ENCODE results near the gene CWF19L2. TPM values are rescaled to one million over a fixed set of nuclear protein-coding genes. Genes with fewer than 3 reads are reported as not detected.

CWF19L2 gene
- total RNA-seq (2014; rRNA removed; shearing (Covaris generic)): 13.4 and 20.6 TPM in 2 replicates
- 19.6 and 21.4 TPM in 2 replicates for total RNA-seq (2022)
- Bru-seq, nascent RNA: percentile 83 among the genes with signal in this experiment
- percentile 64 among the genes with signal in this experiment for BruChase-seq, experiment 1, labeled RNA remaining after a 6-hour chase
- percentile 69 among the genes with signal in this experiment for BruChase-seq, experiment 2, labeled RNA remaining after a 2-hour chase
- long read RNA-seq, transcript CWF19L2-201 (18 exons, 3,278 nt): major isoform, 53 of 76 reads
- long read RNA-seq, partial matches to known transcripts: 11 of 76 reads
- long read RNA-seq, other reads (novel, unspliced or antisense): 12 of 76 reads

DNA sequence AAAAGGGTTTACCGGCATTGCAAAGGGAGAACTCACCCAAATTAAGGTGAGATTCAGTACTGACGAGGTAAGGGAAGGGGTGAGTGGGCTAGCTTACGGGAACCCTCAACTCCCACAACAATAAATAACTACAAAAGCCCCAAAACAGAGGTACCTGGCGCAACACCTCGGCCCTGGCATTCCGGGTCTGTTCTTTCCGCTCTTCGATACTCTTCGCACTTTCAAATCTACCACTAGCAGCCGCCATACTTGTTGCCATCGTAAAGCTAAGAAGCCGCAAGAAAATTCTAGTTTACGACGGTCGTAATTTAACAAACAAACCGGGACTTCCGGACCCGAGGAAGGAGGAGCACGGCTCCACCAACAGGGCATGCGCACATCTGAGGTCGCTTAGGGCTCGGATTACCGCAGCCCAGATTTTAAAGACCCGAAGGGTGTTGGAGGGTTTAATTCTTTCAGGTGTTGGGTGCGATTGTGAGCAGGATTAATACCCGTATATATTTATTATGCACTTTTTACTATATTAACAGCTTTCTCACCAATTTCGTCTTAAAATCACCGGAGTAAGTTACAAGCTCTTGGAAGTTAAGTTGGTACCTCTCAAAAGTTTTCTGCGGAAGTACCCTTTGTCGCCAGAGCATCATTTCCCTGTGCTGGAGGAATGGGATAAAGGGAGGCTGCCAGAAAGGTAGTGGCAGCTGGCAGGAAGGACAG is at the start of gene CWF19L2:
Gene CWF19L2, minus strand, starts transcription at position 268 of the 714 bp plus-strand sequence. Its CDS starts 9 bp downstream, at position 259.
- DNase-seq (ENCODE audit: low spot score): peak; percentile 98
- BruUV-seq (replicated peaks): TSS peak; percentile 99
- CTCF ChIA-PET (ENCODE audit: unreplicated experiment): no interaction called here
- no peaks in the 10 kb centered on the region for H4K20me1 ChIP-seq (ENCODE audit: insufficient read depth, low read length)
- no peaks in the 10 kb centered on the region for H3K9me3 ChIP-seq (ENCODE audit: low read length)
- peaks cover 29% of the 10 kb centered on the region for H3K79me2 ChIP-seq (ENCODE audit: insufficient read depth, low read depth, low read length)
- peak within 1 kb of the TSS; percentile 90 for H3K4me2 ChIP-seq (ENCODE audit: low read length)
- H3K4me3 ChIP-seq (ENCODE audit: low read depth, low read length, poor library complexity, severe bottlenecking): peak within 1 kb of the TSS; percentile 92
- peaks cover 28% of the 10 kb centered on the region for H3K36me3 ChIP-seq (ENCODE audit: insufficient read depth, low read length)
- H3K4me1 ChIP-seq (ENCODE audit: insufficient read depth, low read length, poor library complexity, severe bottlenecking): peaks cover 16% of the 10 kb centered on the region
- TF ChIP-seq EZH2phosphoT487 (IDR thresholded peaks at IDR 0.05; ENCODE audit: borderline replicate concordance, low read depth, low read length): no peak
- TF ChIP-seq, protein P1, sequence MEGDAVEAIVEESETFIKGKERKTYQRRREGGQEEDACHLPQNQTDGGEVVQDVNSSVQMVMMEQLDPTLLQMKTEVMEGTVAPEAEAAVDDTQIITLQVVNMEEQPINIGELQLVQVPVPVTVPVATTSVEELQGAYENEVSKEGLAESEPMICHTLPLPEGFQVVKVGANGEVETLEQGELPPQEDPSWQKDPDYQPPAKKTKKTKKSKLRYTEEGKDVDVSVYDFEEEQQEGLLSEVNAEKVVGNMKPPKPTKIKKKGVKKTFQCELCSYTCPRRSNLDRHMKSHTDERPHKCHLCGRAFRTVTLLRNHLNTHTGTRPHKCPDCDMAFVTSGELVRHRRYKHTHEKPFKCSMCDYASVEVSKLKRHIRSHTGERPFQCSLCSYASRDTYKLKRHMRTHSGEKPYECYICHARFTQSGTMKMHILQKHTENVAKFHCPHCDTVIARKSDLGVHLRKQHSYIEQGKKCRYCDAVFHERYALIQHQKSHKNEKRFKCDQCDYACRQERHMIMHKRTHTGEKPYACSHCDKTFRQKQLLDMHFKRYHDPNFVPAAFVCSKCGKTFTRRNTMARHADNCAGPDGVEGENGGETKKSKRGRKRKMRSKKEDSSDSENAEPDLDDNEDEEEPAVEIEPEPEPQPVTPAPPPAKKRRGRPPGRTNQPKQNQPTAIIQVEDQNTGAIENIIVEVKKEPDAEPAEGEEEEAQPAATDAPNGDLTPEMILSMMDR (conservative IDR thresholded peaks at IDR 0.05; ENCODE audit: low read length): 0 out of 2 replicates have a peak, but pooled peaks have one; percentile 11
- no peaks in the 10 kb centered on the region for H3K9me2 ChIP-seq (ENCODE audit: insufficient read depth, low read length)
- H2AFZ ChIP-seq (ENCODE audit: low read length): peak within 1 kb of the TSS; percentile 95
- POLR2A ChIA-PET: interaction anchor here (0.6 to 3.4 kb wide), 11 partner anchors 10 to 774 kb away, joined by 3 to 20 read pairs (median 5); partner anchors contain the start of gene ALKBH8
- peak within 1 kb of the TSS; percentile 77 for H3K27ac ChIP-seq (ENCODE audit: low read depth, low read length, poor library complexity, severe bottlenecking)
- intact Hi-C loops (cut with micrococcal nuclease; ENCODE audit: unreplicated experiment): loop anchor here (5.0 to 10.0 kb wide), 3 partner anchors 110 to 1383 kb away; partner anchors contain the start of genes AASDHPPT, ALKBH8, KBTBD3 and SLC35F2

DNA sequence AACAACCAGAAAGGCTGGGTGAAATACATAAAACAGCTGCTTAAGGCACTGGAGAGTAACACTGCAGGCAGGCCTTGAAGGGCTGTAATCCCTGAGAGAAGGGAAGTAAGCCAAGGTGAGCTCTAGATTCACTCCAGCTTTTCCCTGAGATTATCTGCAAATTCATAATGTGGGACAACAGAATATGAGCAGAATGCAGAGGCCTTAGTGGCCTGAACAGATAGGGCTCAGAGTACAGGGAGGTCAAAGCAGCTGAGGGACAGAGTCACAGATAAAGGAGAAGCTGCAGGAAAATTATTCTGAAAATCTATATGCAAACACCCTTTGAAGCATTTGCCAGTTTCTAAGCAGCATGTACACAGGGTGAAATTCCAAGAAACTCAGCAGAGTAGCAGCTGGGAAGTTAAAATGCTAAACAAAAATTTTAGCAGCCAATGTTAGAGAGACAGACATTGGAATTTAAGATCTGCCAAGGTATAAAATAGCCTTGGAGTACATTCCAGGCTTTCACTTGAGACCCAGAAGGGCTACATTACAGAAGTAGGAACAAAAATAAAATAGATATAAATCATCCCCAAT is 48.1 kb upstream of the CWF19L2 start:
- DNase-seq (ENCODE audit: low spot score): no peak
- no peaks in the 10 kb centered on the region for H4K20me1 ChIP-seq (ENCODE audit: insufficient read depth, low read length)
- CTCF ChIA-PET (ENCODE audit: unreplicated experiment): no interaction called here
- no peaks in the 10 kb centered on the region for H3K4me1 ChIP-seq (ENCODE audit: insufficient read depth, low read length, poor library complexity, severe bottlenecking)
- POLR2A ChIA-PET: interaction anchor here (0.6 kb wide), 1 partner anchor 136 kb away, joined by 3 read pairs; no protein-coding TSS in a partner anchor
- H3K79me2 ChIP-seq (ENCODE audit: insufficient read depth, low read depth, low read length): no peaks in the 10 kb centered on the region
- no peak overlapping the region for H3K4me3 ChIP-seq (ENCODE audit: low read depth, low read length, poor library complexity, severe bottlenecking)
- H2AFZ ChIP-seq (ENCODE audit: low read length): no peak overlapping the region
- TF ChIP-seq, protein P1 (conservative IDR thresholded peaks at IDR 0.05; ENCODE audit: low read length): no peak
- TF ChIP-seq EZH2phosphoT487 (IDR thresholded peaks at IDR 0.05; ENCODE audit: borderline replicate concordance, low read depth, low read length): no peak
- intact Hi-C loops (cut with micrococcal nuclease; ENCODE audit: unreplicated experiment): no loop called here
- H3K4me2 ChIP-seq (ENCODE audit: low read length): no peak overlapping the region
- no TSS peak for BruUV-seq (replicated peaks)
- H3K27ac ChIP-seq (ENCODE audit: low read depth, low read length, poor library complexity, severe bottlenecking): no peak overlapping the region
- H3K9me2 ChIP-seq (ENCODE audit: insufficient read depth, low read length): no peaks in the 10 kb centered on the region
- peaks cover 74% of the 10 kb centered on the region for H3K36me3 ChIP-seq (ENCODE audit: insufficient read depth, low read length)
- H3K9me3 ChIP-seq (ENCODE audit: low read length): peaks cover 18% of the 10 kb centered on the region

All from OCI-LY7 (cell line).